Amygdala (tissue), 56 donors: ENCODE measurements around the gene CD81.

ENCODE experiments used
- DNase-seq, 56 donors: peaks; one replicate each; lab custom pipeline; 2025; lab: John Stamatoyannopoulos, UW

Gene CD81

GRCh38 chr11:2432628-2433071, 55.5 kb downstream of the CD81 start:
- DNase-seq, result no peak

- no peak for DNase-seq
These were observed 56.2 kb downstream of the CD81 start for GRCh38 chr11:2433106-2433925.

- no peak for DNase-seq
These were observed 56.9 kb downstream of the CD81 start for GRCh38 chr11:2434008-2434407.

GRCh38 chr11:2434506-2435255, 57.6 kb downstream of the CD81 start:
- DNase-seq, result no peak

GRCh38 chr11:2435288-2436012, 58.3 kb downstream of the CD81 start:
- no peak for DNase-seq

- DNase-seq, result no peak
These were observed 59.0 kb downstream of the CD81 start for GRCh38 chr11:2436013-2436520.

GRCh38 chr11:2436521-2437031, 59.5 kb downstream of the CD81 start:
- no peak for DNase-seq

GRCh38 chr11:2437516-2437915, 60.4 kb downstream of the CD81 start:
- DNase-seq, result no peak

GRCh38 chr11:2439820-2440219, 62.7 kb downstream of the CD81 start:
- DNase-seq, result no peak

- DNase-seq, result no peak
These were observed 63.5 kb downstream of the CD81 start for GRCh38 chr11:2440646-2441045.

- DNase-seq, result no peak
These were observed 64.1 kb downstream of the CD81 start for GRCh38 chr11:2441171-2441570.

- DNase-seq, result no peak
These were observed 65.5 kb downstream of the CD81 start for GRCh38 chr11:2442589-2442988.

GRCh38 chr11:2443406-2443805, 66.3 kb downstream of the CD81 start:
- DNase-seq, result no peak

GRCh38 chr11:2443881-2444820, 67.0 kb downstream of the CD81 start, which contains the start of gene TRPM5:
Gene TRPM5 (minus strand): TSS chr11:2444514. CDS start chr11:2423036, 21,478 bp downstream.
- DNase-seq, result peak in 1 of 56 donors; percentile 38

GRCh38 chr11:2444821-2445745, 68.0 kb downstream of the CD81 start, which contains the start of gene KCNQ1:
Gene KCNQ1 (plus strand): TSS chr11:2445008. CDS start chr11:2445099, 91 bp downstream.
- DNase-seq, result peak in 1 of 56 donors; percentile 5

GRCh38 chr11:2445746-2446551, 68.8 kb downstream of the CD81 start:
- no peak for DNase-seq

GRCh38 chr11:2446590-2447252, 69.6 kb downstream of the CD81 start:
- DNase-seq, result peak in 2 of 56 donors; percentile 25 to 27
